SK-MEL-5 (cell line): ENCODE results near the gene TSPAN32. TPM values are rescaled to one million over a fixed set of nuclear protein-coding genes. Genes with fewer than 3 reads are reported as not detected.

Experiments used
- DNase-seq: peaks from one replicate; pipeline ENCODE4 v3.0.0-alpha.2; 2016; ENCODE audit warnings: low read depth, low spot score
- in situ Hi-C: cut with HindIII; loops from 2 replicates; pipeline ENCODE4 v1.10.0; 2016; ENCODE audit warnings: low sequenced_read_pairs, high pct_unique_total_duplicates, low pct_unique_long_range_greater_than_20kb
- polyA plus RNA-seq, 2 experiments: library from polyadenylated mRNA; depleted of rRNA; stranded (reverse); fragments of >200 nt; gene quantifications; 2 replicates each; pipeline ENCODE4 v1.2.3, GENCODE V29; 2015
- total RNA-seq: library from RNA; depleted of rRNA; stranded (reverse); fragments of >200 nt; shearing (Covaris generic); gene quantifications from 2 replicates; pipeline ENCODE4 v1.2.3, GENCODE V29; 2014; rRNA removed

The TSPAN32 gene, protein sequence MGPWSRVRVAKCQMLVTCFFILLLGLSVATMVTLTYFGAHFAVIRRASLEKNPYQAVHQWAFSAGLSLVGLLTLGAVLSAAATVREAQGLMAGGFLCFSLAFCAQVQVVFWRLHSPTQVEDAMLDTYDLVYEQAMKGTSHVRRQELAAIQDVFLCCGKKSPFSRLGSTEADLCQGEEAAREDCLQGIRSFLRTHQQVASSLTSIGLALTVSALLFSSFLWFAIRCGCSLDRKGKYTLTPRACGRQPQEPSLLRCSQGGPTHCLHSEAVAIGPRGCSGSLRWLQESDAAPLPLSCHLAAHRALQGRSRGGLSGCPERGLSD
- total RNA-seq, result not detected in 2 replicates
- polyA plus RNA-seq (2015; cell fraction: cytosol; rRNA removed), result not detected in 2 replicates
- polyA plus RNA-seq (2015; cell fraction: nucleus; rRNA removed), result 0.41 and 0.92 TPM in 2 replicates

DNA sequence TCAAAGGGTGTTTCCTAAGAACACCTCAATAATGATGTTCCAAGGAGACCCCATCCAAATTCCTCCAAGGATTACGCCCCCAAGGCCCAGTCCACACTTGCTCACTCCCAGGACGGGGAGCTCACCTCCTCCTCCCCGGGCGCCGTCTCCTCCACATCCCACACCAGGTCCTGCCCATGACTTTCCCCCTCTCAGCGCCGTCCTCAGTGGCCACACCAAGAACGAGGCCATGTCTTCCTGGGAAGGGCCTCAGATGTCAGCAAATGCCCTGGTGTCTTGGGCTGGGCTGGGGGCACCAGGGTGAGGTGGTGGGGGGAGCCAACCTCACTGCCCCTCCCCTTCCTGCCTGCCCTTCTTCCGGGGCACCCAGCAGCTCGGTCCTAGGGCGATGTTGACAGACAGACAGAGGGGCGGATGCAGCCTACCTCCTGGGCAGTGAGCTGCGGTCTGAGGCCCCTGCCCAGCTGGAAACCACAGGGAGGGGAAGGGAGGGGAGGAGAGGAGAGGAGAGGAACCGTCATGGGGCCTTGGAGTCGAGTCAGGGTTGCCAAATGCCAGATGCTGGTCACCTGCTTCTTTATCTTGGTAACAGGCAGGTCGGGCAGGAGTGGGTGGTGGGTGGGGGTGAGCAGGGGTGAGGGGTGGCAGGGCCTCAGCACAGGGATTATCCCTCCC lies at the start of gene TSPAN32, which contains the start of gene C11orf21:
TSS of gene TSPAN32 (plus strand) at position 383 of the 675 bp plus-strand sequence. CDS start at position 520, 137 bp downstream.
TSS of gene C11orf21 (minus strand) at position 288 of the 675 bp plus-strand sequence. CDS start at position 178, 110 bp downstream.
- DNase-seq, result no peak
- in situ Hi-C loops, result no loop called here

DNA sequence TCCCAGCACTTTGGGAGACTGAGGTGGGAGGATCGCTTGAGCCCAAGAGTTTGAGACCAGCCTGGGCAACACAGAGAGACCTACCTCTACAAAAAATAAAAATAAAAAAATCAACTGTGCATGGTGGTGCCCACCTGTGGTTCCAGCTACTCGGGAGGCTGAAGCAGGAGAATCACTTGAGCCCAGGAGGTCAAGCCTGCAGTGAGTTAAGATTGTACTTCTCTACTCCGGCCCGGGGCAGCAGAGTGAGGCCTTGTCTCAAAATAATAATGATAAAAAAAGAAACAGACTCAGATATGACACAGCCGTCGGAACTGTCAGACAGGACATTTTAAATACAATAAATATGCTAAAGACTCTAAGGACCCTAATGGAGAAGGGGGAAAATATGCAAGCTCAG lies 49.8 kb upstream of the TSPAN32 start:
- in situ Hi-C loops, result no loop called here
- no peak for DNase-seq

DNA sequence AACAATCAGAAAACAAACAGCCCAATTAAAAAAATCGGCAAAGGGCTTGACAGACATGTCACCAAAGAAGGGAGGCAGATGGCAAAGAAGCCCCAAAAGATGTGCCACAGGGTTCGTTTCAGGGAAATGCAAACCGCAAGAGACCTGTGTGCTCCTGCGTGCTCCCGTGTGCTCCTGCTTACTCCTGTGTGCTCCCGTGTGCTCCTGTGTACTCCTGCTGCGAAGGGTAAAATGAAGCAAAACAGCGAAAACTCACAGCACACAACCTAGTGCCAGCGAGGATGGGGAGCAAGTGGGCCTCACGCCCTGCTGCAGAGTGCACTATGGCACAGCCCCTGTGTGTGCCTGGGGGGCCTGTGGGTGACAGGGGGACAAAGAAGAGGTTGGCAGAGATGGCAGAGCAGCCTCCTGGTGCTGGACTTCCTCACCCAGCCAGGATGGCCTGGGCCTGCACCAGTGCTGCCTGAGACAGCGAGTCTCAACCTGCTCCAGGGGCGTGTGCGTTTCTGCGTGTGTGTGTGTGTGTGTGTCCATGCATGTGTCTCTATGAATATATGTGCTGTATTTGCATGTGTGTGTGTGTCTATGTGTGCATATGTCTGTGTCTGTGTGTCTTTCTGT lies 45.4 kb upstream of the TSPAN32 start:
- in situ Hi-C loops, result no loop called here
- no peak for DNase-seq

DNA sequence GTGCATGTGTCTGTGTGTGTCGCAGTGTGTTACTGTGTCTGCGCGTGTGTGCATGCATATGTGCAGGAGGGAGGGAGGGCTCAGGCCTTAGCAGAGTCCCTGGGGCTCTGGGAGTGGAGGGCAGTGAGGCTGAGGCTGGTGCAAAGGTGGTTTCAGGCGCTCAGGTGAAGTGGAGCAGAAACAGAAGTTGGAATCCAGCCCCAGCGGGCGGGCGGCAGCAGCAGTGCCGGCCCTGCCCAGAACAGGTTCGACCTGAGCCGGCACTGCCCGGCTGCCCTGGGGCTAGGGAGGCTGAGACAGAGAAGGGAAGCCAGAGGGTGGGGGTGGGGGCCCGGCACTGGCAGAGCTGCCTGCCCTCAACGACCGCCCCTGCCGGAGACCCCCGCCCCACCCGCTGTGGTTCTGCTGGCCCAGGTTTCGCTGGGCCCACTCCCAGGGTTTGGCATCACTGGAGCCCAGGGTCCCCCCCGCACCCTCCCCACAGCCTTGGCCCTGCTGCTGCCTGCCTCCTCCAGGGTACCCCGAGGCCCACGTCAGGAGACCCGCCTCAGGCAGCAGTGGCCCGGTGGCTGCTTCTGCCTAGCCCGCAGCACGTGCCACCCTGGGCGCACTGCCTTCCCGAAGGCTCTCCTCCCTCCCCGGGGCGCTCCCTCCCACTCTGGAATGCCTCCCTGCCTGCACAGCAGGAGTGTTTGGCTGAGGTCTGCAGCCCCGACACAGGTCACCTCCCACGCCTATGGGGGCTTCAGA lies 44.7 kb upstream of the TSPAN32 start:
- DNase-seq, result no peak
- in situ Hi-C loops, result no loop called here

DNA sequence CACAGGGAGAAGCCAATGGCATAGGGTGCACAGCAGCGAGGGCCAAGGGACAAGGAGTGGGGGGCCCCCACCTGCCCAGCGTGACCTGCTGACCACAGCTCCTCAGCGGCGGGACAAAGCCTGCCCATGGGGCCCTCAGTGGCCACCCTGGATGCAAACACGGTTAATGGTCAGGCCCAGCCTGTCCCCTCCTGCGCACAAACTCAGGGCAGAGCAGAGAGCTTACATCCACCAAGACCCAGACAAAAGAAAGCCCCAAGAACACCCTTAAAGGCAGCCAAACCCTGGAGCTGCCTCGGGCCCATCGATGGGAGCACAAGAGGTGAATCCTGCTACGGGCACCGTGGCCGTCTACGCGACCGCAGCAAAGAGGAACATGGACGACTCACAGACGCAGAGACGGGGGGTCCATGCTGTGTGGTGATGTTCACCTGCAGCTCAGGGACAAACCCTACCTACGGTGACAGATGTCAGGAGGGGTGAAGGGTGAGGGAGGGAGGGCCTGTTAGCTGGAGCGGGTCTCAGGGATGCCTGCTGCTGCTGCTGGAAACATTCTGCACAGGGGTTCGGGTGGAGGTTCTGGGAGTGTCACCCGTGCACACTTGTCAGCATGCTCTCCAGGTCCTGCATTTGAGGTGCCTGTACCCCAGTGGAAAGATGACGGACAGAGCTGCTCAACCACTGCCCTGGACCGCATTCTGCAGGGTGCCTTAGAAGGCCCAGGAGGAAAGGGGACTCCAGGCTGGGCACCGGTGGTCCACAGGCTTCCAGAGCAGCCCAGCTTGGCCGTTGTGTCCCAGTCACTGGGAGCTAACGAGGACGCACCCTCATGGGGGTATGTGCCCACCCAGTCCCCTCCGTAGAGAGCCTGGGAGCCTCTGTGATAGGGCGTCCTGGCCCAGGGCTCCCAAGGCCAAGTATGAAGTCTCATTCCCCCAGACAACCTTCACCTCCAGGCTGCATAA lies 43.0 kb upstream of the TSPAN32 start:
- in situ Hi-C loops, result no loop called here

DNA sequence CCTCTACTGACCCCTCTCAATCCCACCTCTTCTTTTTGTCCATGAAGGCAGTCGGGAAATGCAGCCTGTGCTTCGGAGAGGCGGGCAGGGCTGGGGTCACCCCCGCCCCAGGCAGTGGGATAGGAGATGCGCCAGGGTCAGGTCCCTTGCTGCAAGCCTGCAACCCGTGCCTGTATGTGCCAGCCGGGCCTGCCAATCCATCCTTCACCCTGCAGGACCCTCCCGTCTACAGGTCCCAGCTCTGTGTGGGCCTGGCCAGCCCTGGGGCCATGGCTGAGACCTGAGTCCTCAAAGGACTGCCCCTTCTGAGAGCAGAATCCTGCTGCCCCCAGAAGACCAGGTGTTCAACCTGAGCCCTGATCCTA lies 42.4 kb upstream of the TSPAN32 start:
- in situ Hi-C loops, result no loop called here
- DNase-seq, result no peak

More for the DNA sequence above, 43.0 kb upstream of the TSPAN32 start:
- no peak for DNase-seq

DNA sequence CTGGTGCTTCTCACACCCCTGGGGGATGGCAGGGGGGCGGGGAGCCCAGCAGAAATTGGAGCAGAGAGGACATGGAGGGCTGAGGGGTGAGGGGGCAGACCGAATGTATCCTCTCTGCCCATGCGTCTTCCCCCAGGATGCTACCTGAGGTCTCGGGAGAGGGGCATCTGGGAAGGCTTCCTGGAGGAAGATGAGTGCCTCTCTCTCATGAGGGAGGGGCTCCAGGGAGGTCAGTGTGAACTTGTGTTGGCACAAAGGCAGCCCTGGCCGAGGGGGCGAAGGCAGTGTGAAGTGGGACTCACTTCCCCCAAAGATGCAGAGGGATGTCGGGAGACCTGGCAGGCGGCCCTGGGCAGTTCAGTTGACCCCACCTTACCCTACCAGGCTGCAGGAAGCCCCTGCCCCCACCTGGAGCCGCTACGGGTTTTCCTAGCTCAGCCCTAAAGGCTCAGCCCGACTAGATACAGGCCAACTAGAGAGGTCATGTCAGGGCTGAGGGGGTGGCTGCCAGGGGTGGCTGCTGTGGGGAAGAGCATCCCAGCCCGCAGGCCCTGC lies 41.8 kb upstream of the TSPAN32 start:
- in situ Hi-C loops, result no loop called here
- no peak for DNase-seq

DNA sequence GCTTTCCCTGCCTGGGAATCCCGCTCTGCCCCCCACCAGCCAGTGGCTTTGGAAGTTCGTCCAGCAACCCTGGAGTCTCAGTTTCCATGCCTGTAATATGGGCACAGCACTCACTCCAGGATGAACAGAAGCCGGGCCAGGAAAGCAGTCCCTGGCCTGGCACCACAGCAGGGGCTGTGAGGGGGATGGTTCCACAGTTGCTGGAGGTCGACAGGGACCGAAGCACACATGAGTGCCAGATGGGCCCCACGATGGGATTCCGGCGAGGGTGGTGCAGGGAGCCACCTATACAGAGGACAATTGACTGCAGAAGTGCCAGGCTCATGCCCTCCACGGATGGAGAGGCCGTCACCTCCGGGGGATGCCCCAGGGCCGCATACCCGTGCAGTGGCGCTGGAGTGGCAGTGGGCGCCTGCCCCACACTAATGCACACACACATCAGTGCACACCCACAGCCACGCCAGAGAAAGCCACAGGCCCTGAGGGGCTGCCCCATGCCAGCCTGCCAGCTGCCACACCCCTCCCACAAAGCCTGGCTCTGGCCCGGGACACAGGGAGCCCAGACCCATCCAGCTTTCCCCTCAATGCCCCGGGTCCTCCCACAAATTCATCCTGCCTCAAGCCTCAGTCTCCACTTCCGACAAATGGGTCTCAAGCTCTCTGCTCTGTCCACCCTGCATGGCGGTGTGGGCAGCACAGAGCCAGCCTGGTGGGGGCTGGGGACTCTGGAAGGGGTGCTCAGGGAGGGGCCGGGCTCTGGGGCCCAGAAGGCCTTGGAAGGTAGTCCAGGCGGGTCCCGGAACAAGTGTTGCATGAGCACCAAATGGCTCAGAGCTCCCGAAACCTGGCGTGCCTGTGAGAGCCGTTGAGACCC lies 41.1 kb upstream of the TSPAN32 start:
- in situ Hi-C loops, result no loop called here
- no peak for DNase-seq

DNA sequence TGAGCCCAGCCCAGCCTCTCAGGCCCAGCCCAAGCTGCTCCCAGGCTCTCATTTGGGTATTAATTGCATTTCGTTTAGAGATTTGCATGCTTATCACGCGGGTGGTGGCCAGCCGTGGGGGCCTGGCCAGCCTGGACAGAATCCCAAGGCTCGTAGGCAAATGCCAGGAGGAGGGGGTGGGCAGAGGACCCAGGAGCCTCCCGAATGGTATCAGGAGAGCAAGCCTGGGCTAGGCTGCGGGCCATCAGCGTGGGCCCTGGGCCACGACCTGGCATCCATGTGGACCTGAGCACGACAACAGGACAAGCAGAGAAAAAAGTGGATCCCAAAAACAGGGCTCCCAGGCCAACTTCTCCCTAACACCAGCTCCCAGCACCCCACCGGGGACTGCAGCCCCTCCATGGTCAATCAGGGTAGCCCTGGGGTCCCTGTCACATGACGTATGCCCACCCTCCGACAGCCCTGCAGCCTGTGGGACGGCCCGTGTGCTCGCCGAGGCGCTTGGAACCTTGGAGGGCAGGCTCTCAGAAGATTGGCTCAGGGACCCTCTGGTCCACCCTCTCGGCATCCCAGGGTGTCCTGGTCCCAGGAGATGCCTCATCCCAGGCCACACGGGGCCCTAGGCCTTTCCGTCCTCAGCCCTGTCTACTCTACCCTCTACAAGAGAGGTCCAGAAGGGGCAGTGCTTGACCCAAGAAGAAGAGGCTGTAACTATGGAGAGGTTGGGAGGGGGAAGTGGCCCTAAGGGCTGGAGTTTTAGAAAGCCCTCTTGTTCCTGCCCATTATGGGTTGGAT lies 40.2 kb upstream of the TSPAN32 start:
- DNase-seq, result no peak
- in situ Hi-C loops, result no loop called here

DNA sequence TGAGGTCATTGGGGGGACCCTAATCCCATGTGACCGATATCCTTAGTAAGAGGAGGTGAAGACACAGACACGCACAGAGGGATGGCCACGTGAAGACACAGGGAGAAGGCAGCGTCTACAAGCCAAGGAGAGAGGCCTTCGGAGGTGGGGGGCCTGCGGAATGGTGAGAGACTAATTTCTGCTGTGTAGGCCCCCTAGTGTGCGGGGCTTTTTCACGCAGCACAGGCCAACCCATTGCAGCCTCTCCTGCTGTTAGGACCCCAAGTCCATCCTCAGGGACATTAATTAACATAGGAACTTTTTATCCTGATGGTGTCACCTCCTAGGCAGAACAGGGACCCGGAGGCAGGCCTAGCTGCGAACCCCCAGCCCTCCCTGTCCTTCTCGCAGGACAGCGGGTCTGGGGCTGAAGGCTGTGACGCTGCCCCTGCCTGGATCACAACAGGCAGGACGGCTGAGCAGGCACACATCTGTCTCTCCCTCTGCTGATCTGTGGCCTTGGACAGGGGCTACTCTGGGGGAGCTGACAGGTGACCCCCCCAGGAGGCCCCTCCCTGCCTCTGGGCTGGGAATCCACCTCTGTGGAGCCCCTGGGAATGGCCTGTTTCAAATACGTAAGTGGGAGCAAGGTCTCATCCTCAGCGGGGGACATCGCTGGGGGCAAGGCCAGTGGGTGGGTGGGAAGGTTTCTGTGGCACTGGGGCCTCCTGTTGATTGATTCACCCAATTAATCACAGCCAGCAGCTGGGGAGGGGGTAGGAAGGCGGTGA lies 39.3 kb upstream of the TSPAN32 start:
- DNase-seq, result no peak
- in situ Hi-C loops, result no loop called here

DNA sequence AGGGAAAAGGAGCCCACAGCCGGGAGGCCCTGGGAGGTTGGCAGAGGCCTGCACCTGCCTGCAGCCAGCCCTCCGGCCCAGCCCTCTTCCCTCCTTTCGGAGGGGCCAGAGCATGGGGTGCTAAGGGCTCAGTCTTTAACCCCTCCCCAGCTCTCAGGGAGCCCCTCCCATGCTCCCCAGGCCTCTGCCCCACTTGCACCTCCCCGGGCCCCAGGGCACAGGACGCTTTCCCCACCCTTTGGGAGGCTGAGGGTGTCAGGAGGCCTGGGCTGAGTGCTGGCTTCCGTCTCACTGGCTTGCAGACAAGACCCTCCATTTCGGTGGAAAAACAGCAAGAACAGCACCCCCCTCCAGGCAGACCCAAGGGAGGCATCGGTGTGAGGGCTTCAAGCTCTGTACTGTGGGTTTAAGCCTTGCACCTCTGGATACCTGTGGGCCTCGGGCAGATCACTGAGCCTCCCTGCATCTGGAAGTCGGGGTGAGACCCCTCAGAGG lies 38.7 kb upstream of the TSPAN32 start:
- no peak for DNase-seq
- in situ Hi-C loops, result no loop called here

DNA sequence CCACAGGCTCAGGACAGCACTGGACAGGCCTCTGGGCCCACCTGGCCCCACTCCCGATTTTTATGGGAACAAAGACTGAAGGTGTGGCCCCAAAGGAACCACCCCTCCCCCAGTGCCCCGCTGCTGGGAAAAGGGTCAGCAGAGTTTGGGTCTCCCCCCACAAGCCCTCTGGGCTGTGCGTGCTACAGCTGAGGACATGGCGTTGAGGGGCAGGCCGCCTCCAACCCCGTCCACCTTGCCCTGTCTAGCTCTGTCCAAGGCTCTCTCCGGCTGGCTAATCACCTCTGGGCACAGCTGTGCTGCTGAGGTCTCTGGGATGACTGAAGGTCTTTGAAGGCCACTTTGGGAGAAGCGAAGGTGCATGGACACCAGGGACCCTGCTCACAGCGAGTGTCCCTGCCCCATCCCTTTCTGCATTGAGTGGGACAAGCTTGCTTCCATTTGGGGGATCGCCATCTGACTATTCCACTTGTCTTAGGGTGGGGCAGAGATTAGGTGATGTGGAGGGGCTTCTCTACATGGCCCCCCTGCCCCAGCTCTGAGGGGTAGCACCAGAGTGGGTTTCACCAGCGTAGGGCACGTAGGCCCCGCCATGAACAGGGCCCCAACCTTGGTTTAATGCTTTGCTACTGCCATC lies 38.0 kb upstream of the TSPAN32 start:
- no peak for DNase-seq
- in situ Hi-C loops, result no loop called here

DNA sequence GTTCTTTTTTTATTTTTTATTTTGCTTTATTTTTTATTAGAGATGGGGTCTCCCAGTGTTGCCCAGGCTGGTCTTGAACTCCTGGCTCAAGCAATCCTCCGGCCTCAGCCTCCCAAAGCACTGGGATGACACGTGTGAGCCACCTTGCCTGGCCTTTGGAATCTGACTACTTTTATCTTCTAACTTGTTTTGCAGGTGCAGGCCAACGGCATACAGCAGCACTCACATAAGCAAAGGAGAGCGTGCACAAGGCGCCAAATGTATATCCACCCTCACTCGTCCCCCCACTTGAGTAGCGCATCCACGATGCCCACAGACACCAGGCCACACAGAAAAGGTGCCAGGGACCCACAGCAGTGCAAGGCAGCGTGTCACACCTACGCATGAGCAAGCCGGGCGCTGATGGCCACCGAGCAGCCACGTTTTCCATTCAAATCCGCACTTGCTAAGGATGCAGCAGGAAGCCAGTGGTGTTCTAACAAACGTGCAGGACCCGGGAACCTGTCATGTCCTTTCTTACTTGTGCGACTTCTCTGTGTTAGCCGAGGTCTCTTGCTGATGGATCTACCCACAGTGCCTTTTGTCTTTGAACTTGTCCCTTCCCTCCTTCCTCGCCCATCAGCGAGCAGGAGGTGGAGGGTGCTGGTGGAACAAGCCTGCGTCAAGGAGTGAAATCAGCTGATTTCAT lies 37.3 kb upstream of the TSPAN32 start:
- no peak for DNase-seq
- in situ Hi-C loops, result no loop called here
